Right renal pelvis (tissue), 4 donors: Measurements from ENCODE around the gene MEGF9. TPM values are rescaled to one million over a fixed set of nuclear protein-coding genes. Genes with fewer than 3 reads are reported as not detected.
"Not testable (repeated sequence)": the region's sequence is repeated elsewhere in the genome, so short reads cannot be mapped to it uniquely, and the experiment has no call there.

Source experiments
- DNase-seq, 4 donors: peaks; one replicate each; pipeline ENCODE4 v3.0.0-alpha.2; 2013; ENCODE audit warnings: low read depth in 4 of 4, low spot score in 3 of 4, missing footprints in 1 of 4
- polyA plus RNA-seq, 4 donors: library from polyadenylated mRNA; unstranded; fragments of 120-200 nt; gene quantifications; one replicate each; pipeline ENCODE4 v1.2.1, GENCODE V29; 2013; ENCODE audit not compliant: insufficient read length in 4 of 4

MEGF9 gene
- polyA plus RNA-seq, 4 donors, result 17.7 to 23.6 (median 21.4) TPM

- DNase-seq, result no peak
Measured at GRCh38 chr9:120663950-120664349, 50.3 kb downstream of the MEGF9 start.

GRCh38 chr9:120663380-120663779, 50.9 kb downstream of the MEGF9 start:
- no peak for DNase-seq

- DNase-seq, result no peak
Measured at GRCh38 chr9:120662513-120662912, 51.8 kb downstream of the MEGF9 start.

GRCh38 chr9:120659676-120660075, 54.6 kb downstream of the MEGF9 start:
- no peak for DNase-seq

GRCh38 chr9:120659209-120659608, 55.1 kb downstream of the MEGF9 start:
- no peak for DNase-seq

GRCh38 chr9:120655005-120655622, 59.2 kb downstream of the MEGF9 start:
- no peak for DNase-seq

GRCh38 chr9:120654272-120654671, 60.0 kb downstream of the MEGF9 start:
- no peak for DNase-seq

- DNase-seq, result no peak
Measured at GRCh38 chr9:120653762-120654161, 60.5 kb downstream of the MEGF9 start.

- DNase-seq, result no peak
Measured at GRCh38 chr9:120652934-120653333, 61.3 kb downstream of the MEGF9 start.

GRCh38 chr9:120650352-120650751, 63.9 kb downstream of the MEGF9 start:
- no peak for DNase-seq

- no peak for DNase-seq
Measured at GRCh38 chr9:120648581-120649197, 65.6 kb downstream of the MEGF9 start.

GRCh38 chr9:120646948-120647347, 67.3 kb downstream of the MEGF9 start:
- no peak for DNase-seq

GRCh38 chr9:120645760-120646159, 68.5 kb downstream of the MEGF9 start:
- no peak for DNase-seq

GRCh38 chr9:120643061-120643460, 71.2 kb downstream of the MEGF9 start:
- DNase-seq, result no peak

- no peak for DNase-seq
Measured at GRCh38 chr9:120642129-120642770, 72.0 kb downstream of the MEGF9 start.

GRCh38 chr9:120640874-120641273, 73.4 kb downstream of the MEGF9 start:
- not testable (repeated sequence) for DNase-seq

- no peak for DNase-seq
Measured at GRCh38 chr9:120640380-120640779, 73.9 kb downstream of the MEGF9 start.

- DNase-seq, result no peak
Measured at GRCh38 chr9:120637919-120638318, 76.4 kb downstream of the MEGF9 start.

- no peak for DNase-seq
Measured at GRCh38 chr9:120636194-120636957, 77.9 kb downstream of the MEGF9 start.

GRCh38 chr9:120635011-120635410, 79.3 kb downstream of the MEGF9 start:
- no peak for DNase-seq

GRCh38 chr9:120630333-120630732, 83.9 kb downstream of the MEGF9 start:
- no peak for DNase-seq
